ENCODE measurements around the gene PAPPA. TPM values are rescaled to one million over a fixed set of nuclear protein-coding genes. Genes with fewer than 3 reads are reported as not detected.

Gene PAPPA
- total and polyA plus RNA-seq, 2 of the 8 experiments (the other 6 are each of a cell fraction or from before 2014, with no cell fraction given) = 0.18 to 0.63 TPM

- CTCF ChIA-PET (ENCODE audit: partially characterized antibody) = interaction anchor here (1.2 to 1.6 kb wide), 4 partner anchors 20 to 191 kb away, joined by 3 to 4 read pairs (median 3); no protein-coding TSS in a partner anchor
- no peak for FAIRE-seq
Observed at GRCh38 chr9:116380496-116380995, 227.0 kb downstream of the PAPPA start.

More at GRCh38 chr9:116380496-116380995, 227.0 kb downstream of the PAPPA start:
- Histone ChIP-seq H4K20me1 (replicated peaks in 1 of 2; ENCODE audit: control insufficient read depth in 1 of 2, insufficient read depth in 2 of 2, low read length in 2 of 2) (no peaks in the 10 kb centered on the region), H3K9me3 (ENCODE audit: insufficient read depth in 2 of 2, low read depth in 1 of 2, low read length in 1 of 2) (no peaks in the 10 kb centered on the region), H3K79me2 (ENCODE audit: control insufficient read depth in 1 of 2, insufficient read depth in 2 of 2, low read length in 2 of 2) (no peaks in the 10 kb centered on the region), H2BK5ac (ENCODE audit: low read depth, low read length) (no peak overlapping the region), H3K27ac (ENCODE audit: low read depth, low read length) (no peak overlapping the region), H2BK15ac (ENCODE audit: low read length) (no peak overlapping the region), H3K23me2 (ENCODE audit: low read depth, low read length) (no peaks in the 10 kb centered on the region), H4K5ac (ENCODE audit: insufficient read length, low read depth, low read length) (no peak overlapping the region), H3K79me1 (ENCODE audit: low read depth, low read length) (no peaks in the 10 kb centered on the region), H3K4ac (replicated peaks; ENCODE audit: insufficient read length, low read depth, low read length) (no peak overlapping the region), H3K23ac (ENCODE audit: insufficient read length) (no peak overlapping the region), H2BK12ac (ENCODE audit: low read depth, low read length) (no peak overlapping the region), H3K9ac (replicated peaks in 1 of 4; ENCODE audit: extremely low read depth in 1 of 4, low read depth in 3 of 4, low read length in 3 of 4) (no peak overlapping the region), H3K4me2 (ENCODE audit: insufficient read depth in 1 of 2, low read depth in 2 of 2, low read length in 2 of 2) (no peak overlapping the region), H4K91ac (replicated peaks; ENCODE audit: insufficient read length, low read length) (no peak overlapping the region), H2AFZ (ENCODE audit: low read length) (no peak overlapping the region), H2BK120ac (replicated peaks; ENCODE audit: low read depth, low read length) (no peak overlapping the region), H3K27me3 (replicated peaks in 1 of 4; ENCODE audit: control insufficient read depth in 3 of 4, extremely low read depth in 1 of 4, insufficient read depth in 3 of 4, low read length in 3 of 4) (no peaks in the 10 kb centered on the region), H2AK5ac (ENCODE audit: low read depth, low read length) (no peak overlapping the region), H3K18ac (ENCODE audit: extremely low read depth, low read length) (no peak overlapping the region), H2BK20ac (ENCODE audit: low read length) (no peak overlapping the region), H3K56ac (replicated peaks; ENCODE audit: insufficient read length, low read depth, low read length) (no peak overlapping the region), H3K4me3 (ENCODE audit: extremely low read depth in 1 of 4, insufficient read depth in 2 of 4, low read depth in 3 of 4, low read length in 4 of 4) (no peak overlapping the region), H4K8ac (ENCODE audit: extremely low read depth, insufficient read depth, low read length) (no peak overlapping the region), H3K4me1 (replicated peaks in 1 of 4; ENCODE audit: control insufficient read depth in 3 of 4, insufficient read depth in 4 of 4, low read length in 3 of 4) (no peaks in the 10 kb centered on the region), H3K14ac (ENCODE audit: insufficient read length) (no peak overlapping the region), H3K36me3 (ENCODE audit: control insufficient read depth in 2 of 4, insufficient read depth in 4 of 4, low read length in 3 of 4) (peaks cover 0 to 2% (median 0%) of the 10 kb centered on the region in 4 experiments; a peak in 1 of 8 replicates)
- no peak for TF ChIP-seq TAF1 (IDR thresholded peaks at IDR 0.05; ENCODE audit: low read depth, low read length)
- TF ChIP-seq HDAC2 (IDR thresholded peaks at IDR 0.05; ENCODE audit: borderline replicate concordance in 1 of 2, low read depth in 2 of 2, low read length in 2 of 2) = no peak
- TF ChIP-seq ASH2L (IDR thresholded peaks at IDR 0.05; ENCODE audit: low read length) = no peak
- no peak for TF ChIP-seq NANOG (IDR thresholded peaks at IDR 0.05; ENCODE audit: insufficient read depth, low read depth, low read length, poor library complexity, severe bottlenecking)
- no peak for TF ChIP-seq NRF1 (IDR thresholded peaks at IDR 0.05; ENCODE audit: low read depth, low read length)
- POLR2A ChIA-PET (ENCODE audit: partially characterized antibody) = interaction anchor here (0.6 kb wide), 1 partner anchor 143 kb away, joined by 3 read pairs; no protein-coding TSS in a partner anchor
- no peak for DNase-seq (ENCODE audit: low read depth in 1 of 2, low spot score in 2 of 2)

All from H1 (cell line).